GM21825 (cell line): Measurements from ENCODE around the gene PIP4P1.

ENCODE experiments used
- ATAC-seq: cut with Tn5 transposase; IDR thresholded peaks from one replicate; pipeline ENCODE4 v1.9.1; 2021; ENCODE audit warnings: mild to moderate bottlenecking, moderate library complexity; ENCODE audit not compliant: unreplicated experiment

Gene PIP4P1

GRCh38 chr14:20438664-20439063, 22.6 kb downstream of the PIP4P1 start:
- ATAC-seq: no peak

GRCh38 chr14:20436363-20436755, 24.9 kb downstream of the PIP4P1 start:
- ATAC-seq: no peak

GRCh38 chr14:20435582-20436362, 25.5 kb downstream of the PIP4P1 start, which contains the start of gene KLHL33:
Gene KLHL33 (minus strand): TSS chr14:20436166. CDS start chr14:20435811, 355 bp downstream.
- no peak for ATAC-seq

- ATAC-seq: no peak
Observed at GRCh38 chr14:20434701-20435581, 26.3 kb downstream of the PIP4P1 start.

- no peak for ATAC-seq
Observed at GRCh38 chr14:20429801-20430669, 31.2 kb downstream of the PIP4P1 start.

- ATAC-seq: no peak
Observed at GRCh38 chr14:20428802-20429201, 32.4 kb downstream of the PIP4P1 start.

- peak; percentile 31 for ATAC-seq
Observed at GRCh38 chr14:20428010-20428365, 33.2 kb downstream of the PIP4P1 start.

- ATAC-seq: peak; percentile 74
Observed at GRCh38 chr14:20427231-20428009, 33.8 kb downstream of the PIP4P1 start.

GRCh38 chr14:20424851-20425250, 36.4 kb downstream of the PIP4P1 start:
- no peak for ATAC-seq

- no peak for ATAC-seq
Observed at GRCh38 chr14:20422886-20423285, 38.3 kb downstream of the PIP4P1 start.

- no peak for ATAC-seq
Observed at GRCh38 chr14:20421267-20421666, 40.0 kb downstream of the PIP4P1 start.

- no peak for ATAC-seq
Observed at GRCh38 chr14:20419419-20419818, 41.8 kb downstream of the PIP4P1 start.

- ATAC-seq: no peak
Observed at GRCh38 chr14:20418501-20418909, 42.7 kb downstream of the PIP4P1 start.

GRCh38 chr14:20417250-20418186, 43.7 kb downstream of the PIP4P1 start:
- ATAC-seq: no peak

GRCh38 chr14:20416223-20416622, 45.0 kb downstream of the PIP4P1 start:
- ATAC-seq: no peak

GRCh38 chr14:20415782-20416206, 45.4 kb downstream of the PIP4P1 start:
- ATAC-seq: no peak

GRCh38 chr14:20413744-20414082, 47.5 kb downstream of the PIP4P1 start:
- peak; percentile 35 for ATAC-seq

GRCh38 chr14:20412876-20413743, 48.1 kb downstream of the PIP4P1 start, which contains the start of gene TEP1:
Gene TEP1 (minus strand): TSS chr14:20413501. CDS start chr14:20408439, 5,062 bp downstream.
- ATAC-seq: peak; percentile 68
